Ovary (tissue), 9 donors: ENCODE measurements around the gene CA6. TPM values are rescaled to one million over a fixed set of nuclear protein-coding genes. Genes with fewer than 3 reads are reported as not detected.
"Not testable (repeated sequence)": the region's sequence is repeated elsewhere in the genome, so short reads cannot be mapped to it uniquely, and the experiment has no call there.

Source experiments
- DNase-seq, 5 donors: peaks; one replicate each; pipeline ENCODE4 v3.0.0-alpha.2; 2019 to 2020
- H3K27ac ChIP-seq, 2 donors: fragments of 200-600 bp; one replicate each; pipeline versions ENCODE4 v1.5.1 to v1.8.0; 2019 to 2022
- H3K27me3 ChIP-seq: fragments of 200-600 bp; one replicate; pipeline ENCODE4 v1.8.0; 2022
- H3K36me3 ChIP-seq: fragments of 200-600 bp; sonication (generic); one replicate; pipeline ENCODE4 v1.5.1; 2019
- H3K4me1 ChIP-seq: one replicate; pipeline ENCODE4 v1.8.1; 2013; ENCODE audit warnings: mild to moderate bottlenecking, moderate library complexity; ENCODE audit not compliant: insufficient read depth
- H3K4me3 ChIP-seq: fragments of 200-600 bp; sonication (generic); one replicate; pipeline ENCODE4 v1.5.1; 2017
- H3K9me3 ChIP-seq, 2 donors: fragments of 200-600 bp in 1 of 2; sonication (generic) in 1 of 2; one replicate each; pipeline versions ENCODE4 v1.5.1 to v1.8.1; 2013 to 2019; ENCODE audit warnings: mild to moderate bottlenecking in 1 of 2, moderate library complexity in 1 of 2
- EP300 ChIP-seq: sonication (generic); formaldehyde crosslinking; IDR thresholded peaks from one replicate; pipeline ENCODE4 v1.6.1; 2017; ENCODE audit warnings: antibody characterized with exemption
- POLR2A ChIP-seq: fragments of 450-650 bp; IDR thresholded peaks from one replicate; pipeline ENCODE4 v1.6.1; 2017; ENCODE audit warnings: antibody characterized with exemption, mild to moderate bottlenecking, moderate library complexity
- WGBS, 3 donors: extraction: QIAGEN DNeasy Blood & Tissue Kit in 1 of 3; methylation state at CpG; one replicate each; pipeline versions ENCODE4 v1.1.5 to v1.1.7; 2013 to 2017; 5-methylcytosine and 5-hydroxymethylcytosine counted together
- intact Hi-C, 4 donors: fragments of 100-400 bp; cut with DNase I; formaldehyde crosslinking; loops; one replicate each; pipeline versions ENCODE4 v1.11.0 to v1.15.1; 2022 to 2023
- polyA plus RNA-seq, 2 donors: library from polyadenylated mRNA; stranded (reverse); fragments of 200-250 nt in 1 of 2; fragments of 350-450 nt in 1 of 2; fragmentation: Illumina TruSeq in 1 of 2; extraction: RNeasy Lipid Tissue Mini Kit (QIAGEN cat#74804) in 1 of 2; gene quantifications; one replicate each; pipeline ENCODE4 v1.2.3, GENCODE V29; 2013 to 2014
- total RNA-seq, 7 donors: library from RNA; depleted of rRNA in 2 of 7; stranded (reverse); fragments of >200 nt in 2 of 7; fragmentation: NEBNext Ultra II Directional in 3 of 7; extraction: Animal tissue kit (Norgen Biotek cat#: 25700) in 3 of 7; gene quantifications; one replicate each; pipeline versions ENCODE4 v1.1.0 to v1.2.4, GENCODE V29; 2016 to 2023
- TF ChIP-seq, protein P1 (sequence below), 3 donors: fragments of 450-650 bp in 2 of 3; fragments of 200-600 bp in 1 of 3; IDR thresholded peaks; one replicate each; pipeline versions ENCODE4 v1.5.1 to v1.8.0; 2016 to 2022; ENCODE audit warnings: antibody characterized with exemption in 3 of 3, mild to moderate bottlenecking in 1 of 3
- donor health status: DM: no; HTN: no; CAD: no; lungs with moderate emphysema.
- donor health status: DM: no; HTN: no; CAD: no.
- donor health status: Bipolar disorder and iron deficiency.
- donor health status: DM: yes; HTN: yes; CAD: no.
- donor health status: DM: no; HTN: no; CAD: no.
- donor health status: DM: yes; HTN: yes; CAD: no.

The CA6 gene
- total and polyA plus RNA-seq, 9 donors, result not detected

DNA sequence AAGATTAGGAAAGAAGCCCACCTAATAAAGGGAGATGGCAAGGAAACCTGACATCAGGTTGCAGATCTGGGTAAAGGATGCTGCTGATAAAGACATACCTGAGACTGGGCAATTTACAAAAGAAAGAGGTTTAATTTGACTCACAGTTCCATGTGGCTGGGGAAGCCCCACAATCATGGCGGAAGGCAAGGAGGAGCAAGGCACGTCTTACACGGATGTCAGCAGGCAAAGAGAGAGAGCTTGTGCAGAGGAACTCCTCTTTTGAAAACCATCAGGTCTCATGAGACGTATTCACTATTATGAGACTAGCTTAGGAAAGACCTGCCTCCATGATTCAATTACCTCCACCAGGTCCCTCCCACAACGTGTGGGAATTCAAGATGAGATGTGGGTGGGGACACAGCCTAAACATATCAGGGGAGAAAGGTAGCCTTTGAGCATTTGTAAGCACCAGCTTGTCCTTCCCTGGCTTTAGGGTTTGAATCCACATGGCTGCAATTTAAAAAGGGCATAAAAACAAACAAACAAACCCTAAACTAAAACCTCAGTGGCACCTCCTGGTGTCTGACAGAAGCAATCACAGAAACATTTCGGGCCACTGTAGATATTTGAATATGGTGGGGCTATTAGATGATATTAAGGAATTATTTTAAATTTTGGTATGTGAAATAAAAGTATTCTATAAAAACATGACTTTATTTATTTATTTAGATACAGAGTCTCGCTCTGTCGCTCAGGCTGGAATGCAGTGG lies 47.4 kb downstream of the CA6 start:
- intact Hi-C loops, result no loop called here
- Histone ChIP-seq H3K9me3 (no peaks in the 10 kb centered on the region), H3K36me3 (no peaks in the 10 kb centered on the region), H3K27ac (no peak overlapping the region), H3K4me1 (no peaks in the 10 kb centered on the region), H3K4me3 (no peak overlapping the region), H3K27me3 (no peaks in the 10 kb centered on the region)
- WGBS, 3 donors, result 92 to 94% (median 92%) methylated on average over 8 of the region's 8 CpGs
- DNase-seq, result no peak
- TF ChIP-seq, protein P1, sequence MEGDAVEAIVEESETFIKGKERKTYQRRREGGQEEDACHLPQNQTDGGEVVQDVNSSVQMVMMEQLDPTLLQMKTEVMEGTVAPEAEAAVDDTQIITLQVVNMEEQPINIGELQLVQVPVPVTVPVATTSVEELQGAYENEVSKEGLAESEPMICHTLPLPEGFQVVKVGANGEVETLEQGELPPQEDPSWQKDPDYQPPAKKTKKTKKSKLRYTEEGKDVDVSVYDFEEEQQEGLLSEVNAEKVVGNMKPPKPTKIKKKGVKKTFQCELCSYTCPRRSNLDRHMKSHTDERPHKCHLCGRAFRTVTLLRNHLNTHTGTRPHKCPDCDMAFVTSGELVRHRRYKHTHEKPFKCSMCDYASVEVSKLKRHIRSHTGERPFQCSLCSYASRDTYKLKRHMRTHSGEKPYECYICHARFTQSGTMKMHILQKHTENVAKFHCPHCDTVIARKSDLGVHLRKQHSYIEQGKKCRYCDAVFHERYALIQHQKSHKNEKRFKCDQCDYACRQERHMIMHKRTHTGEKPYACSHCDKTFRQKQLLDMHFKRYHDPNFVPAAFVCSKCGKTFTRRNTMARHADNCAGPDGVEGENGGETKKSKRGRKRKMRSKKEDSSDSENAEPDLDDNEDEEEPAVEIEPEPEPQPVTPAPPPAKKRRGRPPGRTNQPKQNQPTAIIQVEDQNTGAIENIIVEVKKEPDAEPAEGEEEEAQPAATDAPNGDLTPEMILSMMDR (IDR thresholded peaks at IDR 0.05), result no peak
- no peak for TF ChIP-seq POLR2A
- no peak for TF ChIP-seq EP300

DNA sequence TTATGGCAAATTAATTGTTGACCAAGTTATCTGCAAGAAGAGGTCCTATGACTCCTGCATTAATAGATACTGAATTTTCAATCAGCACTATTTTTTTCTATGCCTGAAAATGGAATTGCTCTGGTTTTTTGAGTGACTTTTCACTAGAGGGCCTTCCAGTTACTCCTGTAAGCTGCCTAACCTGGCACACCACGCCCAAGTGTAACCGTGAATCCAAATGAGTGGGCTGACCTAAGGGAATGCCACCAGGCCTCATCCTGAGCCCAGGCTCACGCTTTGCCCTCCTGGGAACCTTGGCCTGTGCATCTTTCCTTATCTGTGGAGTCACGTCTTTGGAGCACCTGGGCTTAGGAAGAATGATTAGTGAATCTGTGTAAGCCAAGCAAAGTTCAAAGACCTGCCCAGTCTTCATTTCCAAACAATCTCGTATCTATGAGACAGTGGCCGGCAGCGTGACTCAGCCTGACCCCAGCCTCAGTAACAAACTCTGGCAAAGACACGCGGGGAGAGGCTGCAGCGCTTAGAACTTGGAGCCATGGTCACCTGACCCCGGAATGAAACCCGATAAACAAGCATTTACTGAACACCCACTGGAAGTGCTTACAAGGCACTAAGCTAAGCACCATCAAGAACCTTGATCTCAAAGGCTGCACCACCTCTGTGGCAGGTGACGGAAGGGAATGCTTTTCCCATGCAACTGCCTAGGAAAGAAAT lies 48.5 kb downstream of the CA6 start:
- H3K27ac ChIP-seq, H3K4me3 ChIP-seq, H3K27me3 ChIP-seq, H3K9me3 ChIP-seq, H3K4me1 ChIP-seq, intact Hi-C loops, DNase-seq, H3K36me3 ChIP-seq: not testable (repeated sequence)
- 74 to 88% (median 78%) methylated on average over 12 to 13 of the region's 13 CpGs for WGBS, 3 donors

GRCh38 chr1:9001534-9002214 lies 56.0 kb downstream of the CA6 start:
- intact Hi-C loops, result loop anchor here in 1 of 4 donors (10.0 kb wide), 2 partner anchors 103 to 997 kb away; no protein-coding TSS in a partner anchor

GRCh38 chr1:9002215-9002560 lies 56.5 kb downstream of the CA6 start:
- intact Hi-C loops, result loop anchor here in 1 of 4 donors (10.0 kb wide), 2 partner anchors 103 to 997 kb away; no protein-coding TSS in a partner anchor
- not testable (repeated sequence) for H3K27me3 ChIP-seq, H3K4me1 ChIP-seq, H3K27ac ChIP-seq, H3K9me3 ChIP-seq, DNase-seq, H3K4me3 ChIP-seq, H3K36me3 ChIP-seq
- 90 to 95% (median 92%) methylated on average over 11 of the region's 11 CpGs for WGBS, 3 donors

More at GRCh38 chr1:9001534-9002214, 56.0 kb downstream of the CA6 start:
- DNase-seq, H3K27me3 ChIP-seq, H3K9me3 ChIP-seq, H3K27ac ChIP-seq, H3K36me3 ChIP-seq, H3K4me1 ChIP-seq, H3K4me3 ChIP-seq: not testable (repeated sequence)
- 84 to 91% (median 90%) methylated on average over 13 of the region's 13 CpGs for whole genome bisulfite sequencing, 3 donors

DNA sequence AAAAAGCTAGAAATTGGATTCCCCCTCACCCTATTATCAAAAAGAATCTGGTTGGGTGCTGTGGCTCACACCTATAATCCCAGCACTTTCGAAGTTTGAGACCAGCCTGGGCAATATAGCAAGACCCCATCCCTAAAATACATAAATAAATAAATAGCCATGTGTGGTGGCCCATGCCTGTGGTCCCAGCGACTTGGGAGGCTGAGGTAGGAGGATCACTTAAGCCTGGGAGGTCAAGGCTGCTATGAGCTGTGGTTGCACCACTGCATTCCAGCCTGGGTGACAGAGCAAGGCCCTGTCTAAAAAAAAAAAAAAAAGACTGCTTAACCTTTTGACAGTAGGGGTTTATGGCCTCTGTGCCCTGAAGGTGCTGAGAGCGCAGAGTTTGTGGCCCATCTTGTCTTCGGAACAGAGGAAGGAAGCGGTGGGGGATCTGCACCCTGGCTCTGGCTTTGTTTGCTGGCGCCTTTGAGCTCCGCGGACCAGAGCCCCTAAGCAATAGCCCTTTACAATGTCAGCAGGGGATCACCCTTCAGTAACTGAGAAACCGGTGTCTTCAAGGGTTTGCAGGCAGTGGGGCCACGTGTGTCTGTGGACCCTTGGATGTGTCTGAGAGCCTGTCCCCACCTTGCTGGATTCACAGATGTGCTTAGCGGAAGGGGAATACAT lies 58.5 kb downstream of the CA6 start:
- Histone ChIP-seq H3K4me1 (no peaks in the 10 kb centered on the region), H3K27ac (no peak overlapping the region), H3K4me3 (no peak overlapping the region), H3K9me3 (no peaks in the 10 kb centered on the region), H3K36me3 (no peaks in the 10 kb centered on the region), H3K27me3 (no peaks in the 10 kb centered on the region)
- 88 to 89% (median 88%) methylated on average over 11 of the region's 11 CpGs for WGBS, 3 donors
- DNase-seq, result no peak
- intact Hi-C loops, result loop anchor here in 1 of 4 donors (10.0 kb wide), 2 partner anchors 101 to 999 kb away; no protein-coding TSS in a partner anchor
- TF ChIP-seq POLR2A, result no peak

GRCh38 chr1:9004700-9005394 lies 59.2 kb downstream of the CA6 start:
- intact Hi-C loops, result loop anchor here in 2 of 4 donors (5.0 to 10.0 kb wide), 3 partner anchors 97 to 1000 kb away; no protein-coding TSS in a partner anchor
- H3K9me3 ChIP-seq, result no peaks in the 10 kb centered on the region
- no peaks in the 10 kb centered on the region for H3K4me1 ChIP-seq
- no peaks in the 10 kb centered on the region for H3K36me3 ChIP-seq
- DNase-seq, result peak; percentile 63 to 85 (median 79)
- H3K27ac ChIP-seq, result no peak overlapping the region
- no peaks in the 10 kb centered on the region for H3K27me3 ChIP-seq
- WGBS, 3 donors, result 50 to 54% (median 53%) methylated on average over 22 of the region's 22 CpGs
- no peak overlapping the region for H3K4me3 ChIP-seq
- TF ChIP-seq POLR2A, result no peak
- TF ChIP-seq, protein P1 (IDR thresholded peaks at IDR 0.05), result peak; percentile 66 to 83 (median 72)
